NT2/D1 (cell line): ENCODE results near the gene ZSWIM5.
"Not testable (repeated sequence)": the region's sequence is repeated elsewhere in the genome, so short reads cannot be mapped to it uniquely, and the experiment has no call there.

Experiments
- DNase-seq: peaks from one replicate; pipeline ENCODE4 v3.0.0-alpha.2; 2011; ENCODE audit warnings: low read depth, low spot score
- H3K27me3 ChIP-seq: 2 replicates; pipeline ENCODE4 v1.6.0; 2011; ENCODE audit warnings: mild to moderate bottlenecking; ENCODE audit not compliant: insufficient read length, insufficient read depth
- H3K36me3 ChIP-seq: 2 replicates; pipeline ENCODE4 v1.6.1; 2011; ENCODE audit warnings: mild to moderate bottlenecking, low read length, mixed read lengths; ENCODE audit not compliant: insufficient read depth, insufficient read length
- H3K4me1 ChIP-seq: 2 replicates; pipeline ENCODE4 v1.5.1; 2011; ENCODE audit not compliant: insufficient read depth, insufficient read length
- H3K4me3 ChIP-seq: 2 replicates; pipeline ENCODE4 v1.5.1; 2011; ENCODE audit warnings: low read depth; ENCODE audit not compliant: insufficient read length
- H3K9ac ChIP-seq: 2 replicates; pipeline ENCODE4 v1.6.0; 2011; ENCODE audit warnings: low read depth; ENCODE audit not compliant: insufficient read length
- H3K9me3 ChIP-seq: 2 replicates; pipeline ENCODE4 v1.5.1; 2011; ENCODE audit warnings: mild to moderate bottlenecking, low read length; ENCODE audit not compliant: insufficient read depth
- SUZ12 ChIP-seq: IDR thresholded peaks from 2 replicates; pipeline ENCODE4 v1.6.1; 2011; ENCODE audit not compliant: insufficient read length, insufficient read depth; ENCODE audit errors: extremely low read depth
- YY1 ChIP-seq: IDR thresholded peaks from 2 replicates; pipeline ENCODE4 v1.6.1; 2011; ENCODE audit not compliant: insufficient read length, insufficient read depth
- ZNF274 ChIP-seq: IDR thresholded peaks from 2 replicates; pipeline ENCODE4 v1.6.1; 2011; ENCODE audit warnings: mild to moderate bottlenecking, low read depth, low read length

Gene ZSWIM5

GRCh38 chr1:45177452-45177851 lies 29.0 kb downstream of the ZSWIM5 start:
- Histone ChIP-seq H3K4me3 (no peak overlapping the region), H3K27me3 (no peaks in the 10 kb centered on the region), H3K9me3 (peaks cover 26% of the 10 kb centered on the region), H3K36me3 (no peaks in the 10 kb centered on the region), H3K4me1 (no peaks in the 10 kb centered on the region), H3K9ac (no peak overlapping the region)
- no peak for TF ChIP-seq ZNF274
- TF ChIP-seq SUZ12, result no peak
- no peak for TF ChIP-seq YY1
- DNase-seq, result no peak

DNA sequence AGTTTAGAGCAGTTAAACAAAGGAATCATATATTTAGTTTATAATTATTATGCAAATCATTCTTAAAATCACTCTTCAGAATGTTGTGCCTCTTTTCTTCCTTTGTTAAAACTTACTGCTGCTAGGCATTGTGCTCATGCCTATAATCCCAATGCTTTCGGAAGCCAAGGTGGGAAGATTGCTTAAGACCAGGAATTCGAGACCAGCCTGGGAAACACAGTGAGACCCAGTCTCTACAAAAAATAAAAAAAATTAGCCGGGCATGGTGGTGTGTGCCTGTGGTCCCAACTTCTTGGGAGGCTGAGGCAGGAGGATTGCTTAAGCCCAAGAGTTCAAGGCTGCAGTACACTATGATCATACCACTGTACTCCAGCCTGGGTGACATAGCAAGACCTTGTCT lies 33.6 kb downstream of the ZSWIM5 start:
- Histone ChIP-seq H3K36me3 (no peaks in the 10 kb centered on the region), H3K9me3 (0 out of 2 replicates have a peak, but pooled peaks cover 2% of the 10 kb centered on the region), H3K9ac (no peak overlapping the region), H3K27me3 (no peaks in the 10 kb centered on the region), H3K4me3 (no peak overlapping the region), H3K4me1 (no peaks in the 10 kb centered on the region)
- no peak for TF ChIP-seq YY1
- no peak for TF ChIP-seq ZNF274
- no peak for TF ChIP-seq SUZ12
- no peak for DNase-seq

GRCh38 chr1:45172005-45172404 lies 34.4 kb downstream of the ZSWIM5 start:
- H3K36me3 ChIP-seq, result no peaks in the 10 kb centered on the region
- H3K27me3 ChIP-seq, result no peaks in the 10 kb centered on the region
- H3K9me3 ChIP-seq, result no peaks in the 10 kb centered on the region
- H3K4me3 ChIP-seq, result no peak overlapping the region
- TF ChIP-seq ZNF274, result no peak
- TF ChIP-seq SUZ12, result no peak
- no peak for DNase-seq
- no peak overlapping the region for H3K9ac ChIP-seq
- H3K4me1 ChIP-seq, result no peaks in the 10 kb centered on the region

DNA sequence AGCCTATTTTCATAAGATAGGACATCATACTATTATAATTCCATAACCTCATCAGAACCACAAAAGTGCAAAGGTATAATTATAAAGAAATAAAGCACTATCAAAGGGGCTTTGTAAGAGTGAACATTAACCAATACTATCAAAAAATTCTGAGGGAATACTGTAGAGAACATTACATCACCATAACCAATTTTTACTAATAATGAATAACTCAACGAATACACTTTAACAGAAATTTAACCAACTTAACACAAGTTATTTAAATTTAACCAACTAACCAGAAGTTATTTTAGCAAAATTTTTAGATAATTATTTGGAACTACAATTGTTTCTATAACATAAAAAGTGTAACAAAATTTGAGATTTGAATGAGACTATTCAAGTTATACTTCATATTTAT lies 34.8 kb downstream of the ZSWIM5 start:
- Histone ChIP-seq H3K4me1 (no peaks in the 10 kb centered on the region), H3K36me3 (no peaks in the 10 kb centered on the region), H3K4me3 (no peak overlapping the region), H3K27me3 (no peaks in the 10 kb centered on the region), H3K9ac (no peak overlapping the region), H3K9me3 (no peaks in the 10 kb centered on the region)
- DNase-seq, result no peak
- TF ChIP-seq YY1 (no peak), ZNF274 (no peak), SUZ12 (no peak)

DNA sequence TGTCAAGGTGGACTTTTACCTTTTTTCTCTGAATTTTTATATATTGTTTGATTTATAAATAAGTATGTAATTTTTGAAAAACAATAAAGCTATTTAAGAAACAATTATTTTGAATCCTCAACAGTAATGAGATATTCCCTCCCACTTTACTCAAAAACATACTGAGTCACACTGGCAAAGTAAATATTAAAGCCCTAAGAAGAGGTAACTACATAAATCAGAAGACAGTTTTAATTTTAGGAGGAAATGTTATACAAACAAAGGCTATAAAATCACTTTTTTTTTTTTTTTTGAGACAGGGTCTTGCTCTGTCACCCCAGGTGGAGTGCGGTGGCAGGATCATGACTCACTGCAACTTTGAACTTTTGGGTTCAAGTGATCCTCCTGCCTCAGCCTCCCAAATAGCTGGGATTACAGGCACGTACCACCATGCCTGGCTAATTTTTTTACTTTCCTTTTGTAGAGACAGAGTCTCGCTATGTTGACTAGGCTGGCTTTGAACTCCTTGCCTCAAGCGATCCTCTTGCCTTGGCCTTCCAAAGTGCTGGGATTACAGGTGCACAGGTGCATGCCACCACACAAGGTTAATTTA lies 36.2 kb downstream of the ZSWIM5 start:
- Histone ChIP-seq H3K4me3 (no peak overlapping the region), H3K36me3 (no peaks in the 10 kb centered on the region), H3K9me3 (no peaks in the 10 kb centered on the region), H3K9ac (no peak overlapping the region), H3K27me3 (no peaks in the 10 kb centered on the region), H3K4me1 (no peaks in the 10 kb centered on the region)
- TF ChIP-seq SUZ12 (no peak), ZNF274 (no peak), YY1 (no peak)
- DNase-seq, result no peak

GRCh38 chr1:45167947-45168346 lies 38.5 kb downstream of the ZSWIM5 start:
- DNase-seq, H3K27me3 ChIP-seq, H3K36me3 ChIP-seq, H3K9ac ChIP-seq, H3K9me3 ChIP-seq, H3K4me3 ChIP-seq, H3K4me1 ChIP-seq: not testable (repeated sequence)

- not testable (repeated sequence) for H3K9ac ChIP-seq, H3K36me3 ChIP-seq, H3K27me3 ChIP-seq, DNase-seq, H3K4me1 ChIP-seq, H3K4me3 ChIP-seq
- H3K9me3 ChIP-seq, result peaks cover 17% of the 10 kb centered on the region
Measured at GRCh38 chr1:45164307-45164706, 42.1 kb downstream of the ZSWIM5 start.

DNA sequence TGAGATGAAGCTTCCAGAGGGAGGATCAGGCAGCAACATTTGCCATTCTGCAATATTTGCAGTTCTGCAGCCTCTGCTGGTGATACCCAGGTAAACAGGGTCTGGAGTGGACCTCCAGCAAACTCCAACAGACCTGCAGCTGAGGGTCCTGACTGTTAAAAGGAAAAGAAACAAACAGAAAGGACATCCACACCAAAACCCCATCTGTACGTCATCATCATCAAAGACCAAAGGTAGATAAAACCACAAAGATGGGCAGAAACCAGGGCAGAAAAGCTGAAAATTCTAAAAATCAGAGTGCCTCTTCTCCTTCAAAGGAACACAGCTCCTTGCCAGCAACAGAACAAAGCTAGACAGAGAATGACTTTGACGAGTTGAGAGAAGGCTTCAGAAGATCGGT lies 43.3 kb downstream of the ZSWIM5 start:
- not testable (repeated sequence) for H3K36me3 ChIP-seq, H3K9ac ChIP-seq, DNase-seq, H3K4me3 ChIP-seq, H3K27me3 ChIP-seq, H3K4me1 ChIP-seq
- peaks cover 17% of the 10 kb centered on the region for H3K9me3 ChIP-seq

DNA sequence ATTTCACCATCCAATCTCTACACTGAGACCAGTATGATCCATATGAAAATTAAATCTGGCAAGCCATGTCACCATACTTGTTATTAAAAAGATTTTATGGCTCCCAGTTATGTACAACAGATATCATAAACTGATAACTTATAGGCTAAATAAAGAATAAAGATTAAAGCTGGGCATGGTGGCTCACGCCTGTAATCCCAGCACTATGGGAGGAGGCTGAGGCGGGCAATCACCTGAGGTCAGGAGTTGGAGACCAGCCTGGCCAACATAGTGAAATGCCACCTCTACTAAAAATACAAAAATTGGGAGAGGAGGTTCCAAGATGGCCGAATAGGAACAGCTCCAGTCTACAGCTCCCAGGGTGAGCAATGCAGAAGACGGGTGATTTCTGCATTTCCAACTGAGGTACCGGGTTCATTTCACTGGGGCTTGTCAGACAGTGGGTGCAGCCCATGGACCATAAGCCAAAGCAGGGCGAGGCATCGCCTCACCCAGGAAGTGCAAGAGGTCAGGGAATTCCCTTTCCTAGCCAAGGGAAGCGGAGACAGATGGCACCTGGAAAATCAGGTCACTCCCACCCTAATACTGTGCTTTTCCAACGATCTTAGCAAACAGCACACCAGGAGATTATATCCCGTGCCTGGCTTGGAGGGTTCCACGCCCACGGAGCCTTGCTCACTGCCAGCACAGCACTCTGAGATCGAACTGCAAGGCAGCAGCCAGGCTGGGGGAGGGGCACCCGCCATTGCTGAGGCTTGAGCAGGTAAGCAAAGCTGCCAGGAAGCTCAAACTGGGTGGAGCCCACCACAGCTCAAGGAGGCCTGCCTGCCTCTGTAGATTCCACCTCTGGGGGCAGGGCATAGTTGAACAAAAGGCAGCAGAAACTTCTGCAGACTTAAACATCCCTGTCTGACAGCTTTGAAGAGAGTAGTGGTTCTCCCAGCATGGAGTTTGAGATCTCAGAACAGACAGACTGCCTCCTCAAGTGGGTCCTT lies 44.1 kb downstream of the ZSWIM5 start:
- H3K27me3 ChIP-seq, H3K4me1 ChIP-seq, H3K9ac ChIP-seq, DNase-seq, H3K4me3 ChIP-seq, H3K36me3 ChIP-seq: not testable (repeated sequence)
- peaks cover 17% of the 10 kb centered on the region for H3K9me3 ChIP-seq
